ENCODE results near the gene CEACAM1. TPM values are rescaled to one million over a fixed set of nuclear protein-coding genes. Genes with fewer than 3 reads are reported as not detected.
"Not testable (repeated sequence)": the region's sequence is repeated elsewhere in the genome, so short reads cannot be mapped to it uniquely, and the experiment has no call there.

The CEACAM1 gene
- total and polyA plus RNA-seq, 7 donors = 0.62 to 4.8 (median 1.4) TPM

DNA sequence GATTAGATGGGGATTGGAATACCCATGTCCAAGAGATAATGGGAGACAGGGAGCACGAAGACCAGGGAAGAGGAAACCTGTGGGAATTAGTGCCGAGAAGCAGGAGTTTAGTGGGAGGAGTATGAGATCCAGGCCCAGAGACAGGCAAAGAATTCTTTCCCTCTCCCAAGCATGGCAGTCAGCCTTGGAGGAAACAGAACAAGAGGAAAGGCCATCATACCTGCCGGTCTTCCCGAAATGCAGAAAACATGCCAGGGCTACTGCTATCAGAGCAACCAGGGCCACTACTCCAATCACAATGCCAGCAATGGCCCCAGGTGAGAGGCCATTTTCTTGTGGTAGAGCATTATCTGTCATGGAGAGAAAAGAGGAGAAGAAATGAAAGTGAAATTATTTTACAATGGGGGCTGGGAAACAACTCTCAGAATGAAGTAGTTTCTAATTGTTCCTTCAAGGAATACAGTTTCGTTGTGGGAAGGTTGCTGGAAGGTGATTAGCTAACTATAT is 16.1 kb downstream of the CEACAM1 start:
- no peaks in the 10 kb centered on the region for H3K4me1 ChIP-seq
- no peak overlapping the region for H3K27ac ChIP-seq
- DNase-seq = no peak
- H3K4me3 ChIP-seq = no peak overlapping the region
- H3K36me3 ChIP-seq (ENCODE audit: insufficient read depth in 1 of 2, low read depth in 1 of 2) = no peaks in the 10 kb centered on the region
- intact Hi-C loops (cut with DNase I) = no loop called here
- no peak for ATAC-seq
- H3K9me3 ChIP-seq = peaks cover 4% of the 10 kb centered on the region
- H3K27me3 ChIP-seq (ENCODE audit: insufficient read depth in 3 of 3, low read length in 2 of 3) = no peaks in the 10 kb centered on the region
- 77 to 84% (median 80%) methylated on average over 5 of the region's 5 CpGs for WGBS, 3 donors
- TF ChIP-seq, protein P1, sequence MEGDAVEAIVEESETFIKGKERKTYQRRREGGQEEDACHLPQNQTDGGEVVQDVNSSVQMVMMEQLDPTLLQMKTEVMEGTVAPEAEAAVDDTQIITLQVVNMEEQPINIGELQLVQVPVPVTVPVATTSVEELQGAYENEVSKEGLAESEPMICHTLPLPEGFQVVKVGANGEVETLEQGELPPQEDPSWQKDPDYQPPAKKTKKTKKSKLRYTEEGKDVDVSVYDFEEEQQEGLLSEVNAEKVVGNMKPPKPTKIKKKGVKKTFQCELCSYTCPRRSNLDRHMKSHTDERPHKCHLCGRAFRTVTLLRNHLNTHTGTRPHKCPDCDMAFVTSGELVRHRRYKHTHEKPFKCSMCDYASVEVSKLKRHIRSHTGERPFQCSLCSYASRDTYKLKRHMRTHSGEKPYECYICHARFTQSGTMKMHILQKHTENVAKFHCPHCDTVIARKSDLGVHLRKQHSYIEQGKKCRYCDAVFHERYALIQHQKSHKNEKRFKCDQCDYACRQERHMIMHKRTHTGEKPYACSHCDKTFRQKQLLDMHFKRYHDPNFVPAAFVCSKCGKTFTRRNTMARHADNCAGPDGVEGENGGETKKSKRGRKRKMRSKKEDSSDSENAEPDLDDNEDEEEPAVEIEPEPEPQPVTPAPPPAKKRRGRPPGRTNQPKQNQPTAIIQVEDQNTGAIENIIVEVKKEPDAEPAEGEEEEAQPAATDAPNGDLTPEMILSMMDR (IDR thresholded peaks at IDR 0.05) = no peak

DNA sequence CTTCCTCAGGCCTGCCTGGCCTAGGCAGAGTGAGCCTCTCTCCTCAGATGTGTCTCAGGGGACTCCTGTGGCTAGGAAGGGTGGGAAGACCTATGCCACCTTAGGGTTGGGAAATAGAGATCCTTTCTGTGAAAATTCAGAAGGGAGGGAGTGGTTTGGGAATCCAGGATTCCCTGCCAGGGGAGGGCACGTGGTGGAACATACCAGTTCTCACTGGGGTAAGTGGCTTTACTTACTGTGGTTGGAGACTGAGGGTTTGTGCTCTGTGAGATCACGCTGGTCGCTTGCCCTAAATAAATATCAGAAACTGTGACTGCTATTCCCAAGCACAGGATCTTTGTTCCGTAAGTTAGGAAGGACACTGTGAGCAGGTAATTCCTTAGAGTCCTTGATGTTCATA is 16.9 kb downstream of the CEACAM1 start:
- Histone ChIP-seq H3K36me3 (ENCODE audit: insufficient read depth in 1 of 2, low read depth in 1 of 2) (no peaks in the 10 kb centered on the region), H3K4me1 (no peaks in the 10 kb centered on the region), H3K27me3 (ENCODE audit: insufficient read depth in 3 of 3, low read length in 2 of 3) (no peaks in the 10 kb centered on the region), H3K9me3 (no peaks in the 10 kb centered on the region), H3K27ac (no peak overlapping the region), H3K4me3 (no peak overlapping the region)
- WGBS, 3 donors = 78 to 85% (median 85%) methylated on average over 4 of the region's 4 CpGs
- ATAC-seq (no peak), DNase-seq (no peak)
- TF ChIP-seq, protein P1 (IDR thresholded peaks at IDR 0.05) = no peak
- intact Hi-C loops (cut with DNase I) = no loop called here

DNA sequence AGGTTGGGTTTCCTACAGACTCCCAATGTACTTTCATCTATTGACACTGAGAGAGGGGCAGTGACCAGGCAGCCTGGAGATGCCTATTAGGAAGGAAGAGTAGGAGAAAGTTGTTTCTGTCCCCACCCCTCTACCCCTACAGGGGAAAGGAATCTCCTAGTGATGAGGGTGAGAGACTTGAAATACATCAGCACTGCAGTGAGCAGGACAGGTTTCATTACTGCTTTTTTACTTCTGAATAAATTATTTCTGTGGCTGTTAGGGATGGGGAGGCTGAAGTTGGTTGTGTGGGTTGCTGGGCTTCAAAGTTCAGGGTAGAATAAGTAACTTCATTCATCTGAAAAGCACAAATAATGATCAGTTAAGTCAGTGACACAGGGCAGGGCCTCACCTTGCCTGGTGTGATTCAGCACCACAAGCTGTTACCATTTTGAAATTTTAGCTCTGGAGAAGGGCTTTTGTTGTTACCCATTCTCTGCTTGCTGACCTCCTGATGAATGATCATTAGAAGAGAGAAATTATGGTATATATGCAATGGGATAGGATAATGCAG is 19.3 kb downstream of the CEACAM1 start:
- Histone ChIP-seq H3K9me3 (no peaks in the 10 kb centered on the region), H3K4me3 (no peak overlapping the region), H3K36me3 (ENCODE audit: insufficient read depth in 1 of 2, low read depth in 1 of 2) (no peaks in the 10 kb centered on the region), H3K4me1 (no peaks in the 10 kb centered on the region), H3K27ac (no peak overlapping the region), H3K27me3 (ENCODE audit: insufficient read depth in 3 of 3, low read length in 2 of 3) (no peaks in the 10 kb centered on the region)
- ATAC-seq (no peak), DNase-seq (no peak)
- TF ChIP-seq, protein P1 (IDR thresholded peaks at IDR 0.05) = no peak
- intact Hi-C loops (cut with DNase I) = no loop called here

DNA sequence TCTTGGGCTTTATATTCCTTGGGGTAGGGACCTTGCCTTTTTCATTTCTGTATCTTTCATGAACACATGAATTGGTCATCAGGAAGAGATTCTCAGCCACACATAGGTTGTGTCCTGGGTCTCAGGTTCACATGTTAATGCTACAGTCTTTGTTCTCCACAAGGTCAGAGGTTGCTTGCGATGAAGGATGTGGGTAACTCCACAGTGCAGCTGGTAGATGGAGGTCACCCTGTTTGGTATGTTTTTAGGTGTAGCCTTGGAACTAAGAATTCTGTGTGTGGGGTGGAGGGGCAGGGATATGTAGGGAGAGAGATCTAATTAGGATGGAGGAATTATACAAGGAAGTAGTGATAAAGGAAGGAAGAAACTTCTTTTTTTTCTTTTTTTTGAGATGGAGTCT is 23.2 kb downstream of the CEACAM1 start:
- Histone ChIP-seq H3K4me1 (no peaks in the 10 kb centered on the region), H3K27me3 (ENCODE audit: insufficient read depth in 3 of 3, low read length in 2 of 3) (no peaks in the 10 kb centered on the region), H3K36me3 (ENCODE audit: insufficient read depth in 1 of 2, low read depth in 1 of 2) (no peaks in the 10 kb centered on the region), H3K9me3 (no peaks in the 10 kb centered on the region), H3K4me3 (no peak overlapping the region), H3K27ac (no peak overlapping the region)
- WGBS, 3 donors = 37 to 100% (median 98%) methylated on average over 1 of the region's 1 CpG
- TF ChIP-seq, protein P1 (IDR thresholded peaks at IDR 0.05) = no peak
- DNase-seq (no peak), ATAC-seq (no peak)
- intact Hi-C loops (cut with DNase I) = no loop called here

DNA sequence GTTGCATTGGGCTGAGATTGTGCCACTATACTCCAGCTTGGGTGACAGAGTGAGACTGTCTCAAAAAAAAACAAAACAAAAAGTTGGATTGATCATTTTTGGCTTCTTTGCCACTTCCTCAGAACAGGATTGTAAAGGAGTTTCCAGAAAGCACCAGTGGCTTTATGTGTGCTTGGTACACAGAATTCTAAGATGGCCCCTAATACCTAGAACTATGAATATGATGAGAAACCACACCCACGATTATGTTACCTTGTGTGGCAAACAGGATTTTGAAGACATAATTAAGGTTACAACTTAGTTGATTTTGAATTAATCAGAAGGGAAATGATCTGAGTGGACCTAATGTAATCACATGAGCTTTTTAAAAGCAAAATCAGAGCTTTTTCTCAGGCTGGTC is 26.5 kb downstream of the CEACAM1 start:
- WGBS, 3 donors = 74 to 78% (median 76%) methylated on average over 1 of the region's 1 CpG
- TF ChIP-seq, protein P1 (IDR thresholded peaks at IDR 0.05) = no peak
- Histone ChIP-seq H3K4me3 (no peak overlapping the region), H3K27me3 (ENCODE audit: insufficient read depth in 3 of 3, low read length in 2 of 3) (no peaks in the 10 kb centered on the region), H3K9me3 (no peaks in the 10 kb centered on the region), H3K27ac (no peak overlapping the region), H3K4me1 (peaks cover 5% of the 10 kb centered on the region), H3K36me3 (ENCODE audit: insufficient read depth in 1 of 2, low read depth in 1 of 2) (no peaks in the 10 kb centered on the region)
- ATAC-seq = no peak
- DNase-seq = no peak
- intact Hi-C loops (cut with DNase I) = no loop called here

DNA sequence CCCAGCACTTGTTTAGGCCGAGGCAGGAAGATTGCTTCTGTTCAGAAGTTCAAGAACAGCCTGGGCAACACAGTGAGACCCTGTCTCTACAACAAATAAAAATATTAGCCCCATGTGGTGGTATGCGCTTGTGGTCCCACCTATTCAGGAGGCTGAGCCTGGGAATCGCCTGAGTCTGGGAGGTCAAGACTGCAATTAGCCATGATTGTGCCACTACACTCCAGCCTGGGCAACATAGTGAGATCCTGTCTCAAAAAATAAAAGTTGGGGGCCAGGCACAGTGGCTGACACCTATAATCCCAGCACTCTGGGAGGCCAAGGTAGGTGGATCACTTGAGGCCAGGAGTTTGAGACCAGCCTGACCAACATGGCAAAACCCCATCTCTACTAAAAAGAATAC is 27.0 kb downstream of the CEACAM1 start:
- H3K36me3 ChIP-seq (ENCODE audit: insufficient read depth in 1 of 2, low read depth in 1 of 2); DNase-seq; ATAC-seq; H3K4me3 ChIP-seq; H3K27me3 ChIP-seq (ENCODE audit: insufficient read depth in 3 of 3, low read length in 2 of 3); H3K9me3 ChIP-seq; intact Hi-C loops (cut with DNase I); H3K27ac ChIP-seq; H3K4me1 ChIP-seq: not testable (repeated sequence)
- WGBS, 3 donors = 94 to 96% (median 96%) methylated on average over 3 of the region's 3 CpGs

Measured in psoas muscle (tissue), 8 donors.